A673 (cell line): ENCODE measurements around the gene KRTCAP3. TPM values are rescaled to one million over a fixed set of nuclear protein-coding genes. Genes with fewer than 3 reads are reported as not detected.

Source experiments
- BruUV-seq: library from RNA; stranded (reverse); fragments of 400-500 nt; replicated peaks from 2 replicates; lab custom pipeline; 2021; lab: Mats Ljungman, UMichigan
- CTCF ChIA-PET: fragments of 300-600 bp; sonication (Branson Sonifier 250); formaldehyde crosslinking; loops from one replicate; lab custom pipeline; 2022; ENCODE audit warnings: antibody characterized with exemption; lab: Charles Lee
- POLR2A ChIA-PET: fragments of 300-600 bp; sonication (Branson Sonifier 250); formaldehyde crosslinking; loops from one replicate; lab custom pipeline; 2022; ENCODE audit warnings: antibody characterized with exemption; ENCODE audit not compliant: low non-redundant PET; lab: Charles Lee
- DNase-seq: peaks from one replicate; pipeline ENCODE4 v3.0.0-alpha.2; 2015; ENCODE audit warnings: low spot score
- H3K27ac ChIP-seq: fragments of 200-600 bp; sonication (generic); 2 replicates; pipeline ENCODE4 v1.5.1; 2016; ENCODE audit warnings: mixed run types, low read depth, mild to moderate bottlenecking, mixed read lengths, antibody characterized with exemption, low read length; ENCODE audit not compliant: poor library complexity, severe bottlenecking
- H3K27me3 ChIP-seq: fragments of 200-600 bp; sonication (generic); replicated peaks from 2 replicates; pipeline ENCODE4 v1.6.1; 2017; ENCODE audit warnings: mixed run types, low read depth, mild to moderate bottlenecking, mixed read lengths, antibody characterized with exemption, low read length; ENCODE audit not compliant: insufficient read depth, poor library complexity
- H3K36me3 ChIP-seq: fragments of 200-600 bp; sonication (generic); 2 replicates; pipeline ENCODE4 v1.6.1; 2016; ENCODE audit warnings: mixed run types, mild to moderate bottlenecking, mixed read lengths, antibody characterized with exemption, low read length; ENCODE audit not compliant: insufficient read depth, poor library complexity, severe bottlenecking
- H3K4me1 ChIP-seq: fragments of 200-600 bp; sonication (generic); 2 replicates; pipeline ENCODE4 v1.6.1; 2017; ENCODE audit warnings: mixed run types, mild to moderate bottlenecking, mixed read lengths, antibody characterized with exemption, low read length; ENCODE audit not compliant: insufficient read depth, poor library complexity, severe bottlenecking
- H3K4me3 ChIP-seq: fragments of 200-600 bp; sonication (generic); 2 replicates; pipeline ENCODE4 v1.5.1; 2016; ENCODE audit warnings: low read depth, mixed run types, mild to moderate bottlenecking, mixed read lengths, low read length; ENCODE audit not compliant: poor library complexity, severe bottlenecking
- H3K9me3 ChIP-seq: fragments of 200-600 bp; sonication (generic); 2 replicates; pipeline ENCODE4 v1.6.1; 2016; ENCODE audit warnings: mixed run types, low read depth, mild to moderate bottlenecking, mixed read lengths, antibody characterized with exemption, low read length; ENCODE audit not compliant: poor library complexity, severe bottlenecking
- EZH2 ChIP-seq: fragments of 200-600 bp; sonication (generic); IDR thresholded peaks from 2 replicates; pipeline ENCODE4 v1.6.1; 2017; ENCODE audit warnings: borderline replicate concordance, low read depth, mild to moderate bottlenecking, mixed read lengths, antibody characterized with exemption, low read length; ENCODE audit not compliant: poor library complexity, severe bottlenecking
- intact Hi-C: fragments of 100-400 bp; cut with micrococcal nuclease; formaldehyde crosslinking; loops from one replicate; pipeline ENCODE4 v1.10.0; 2022; ENCODE audit not compliant: unreplicated experiment
- total RNA-seq: library from RNA; stranded (reverse); gene quantifications from 2 replicates; pipeline ENCODE4 v1.2.3, GENCODE V29; 2021
- TF ChIP-seq, protein P1 (sequence below): fragments of 300-800, 200-600 bp; sonication (generic); conservative IDR thresholded peaks from 2 replicates; pipeline ENCODE4 v1.5.1; 2017; ENCODE audit warnings: low read depth, mild to moderate bottlenecking, antibody characterized with exemption, low read length, moderate library complexity, mixed read lengths

The KRTCAP3 gene
- total RNA-seq, 1 experiment from 2014 or later, result 3.4 TPM

GRCh38 chr2:27464443-27464842 is 22.3 kb downstream of the KRTCAP3 start:
- intact Hi-C loops, result no loop called here
- Histone ChIP-seq H3K4me3 (no peak overlapping the region), H3K27me3 (no peaks in the 10 kb centered on the region), H3K27ac (no peak overlapping the region), H3K9me3 (no peaks in the 10 kb centered on the region), H3K4me1 (no peaks in the 10 kb centered on the region), H3K36me3 (no peaks in the 10 kb centered on the region)
- no TSS peak for BruUV-seq
- POLR2A ChIA-PET, result no interaction called here
- DNase-seq, result no peak
- CTCF ChIA-PET, result no interaction called here
- TF ChIP-seq, protein P1, sequence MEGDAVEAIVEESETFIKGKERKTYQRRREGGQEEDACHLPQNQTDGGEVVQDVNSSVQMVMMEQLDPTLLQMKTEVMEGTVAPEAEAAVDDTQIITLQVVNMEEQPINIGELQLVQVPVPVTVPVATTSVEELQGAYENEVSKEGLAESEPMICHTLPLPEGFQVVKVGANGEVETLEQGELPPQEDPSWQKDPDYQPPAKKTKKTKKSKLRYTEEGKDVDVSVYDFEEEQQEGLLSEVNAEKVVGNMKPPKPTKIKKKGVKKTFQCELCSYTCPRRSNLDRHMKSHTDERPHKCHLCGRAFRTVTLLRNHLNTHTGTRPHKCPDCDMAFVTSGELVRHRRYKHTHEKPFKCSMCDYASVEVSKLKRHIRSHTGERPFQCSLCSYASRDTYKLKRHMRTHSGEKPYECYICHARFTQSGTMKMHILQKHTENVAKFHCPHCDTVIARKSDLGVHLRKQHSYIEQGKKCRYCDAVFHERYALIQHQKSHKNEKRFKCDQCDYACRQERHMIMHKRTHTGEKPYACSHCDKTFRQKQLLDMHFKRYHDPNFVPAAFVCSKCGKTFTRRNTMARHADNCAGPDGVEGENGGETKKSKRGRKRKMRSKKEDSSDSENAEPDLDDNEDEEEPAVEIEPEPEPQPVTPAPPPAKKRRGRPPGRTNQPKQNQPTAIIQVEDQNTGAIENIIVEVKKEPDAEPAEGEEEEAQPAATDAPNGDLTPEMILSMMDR, result no peak
- no peak for TF ChIP-seq EZH2

DNA sequence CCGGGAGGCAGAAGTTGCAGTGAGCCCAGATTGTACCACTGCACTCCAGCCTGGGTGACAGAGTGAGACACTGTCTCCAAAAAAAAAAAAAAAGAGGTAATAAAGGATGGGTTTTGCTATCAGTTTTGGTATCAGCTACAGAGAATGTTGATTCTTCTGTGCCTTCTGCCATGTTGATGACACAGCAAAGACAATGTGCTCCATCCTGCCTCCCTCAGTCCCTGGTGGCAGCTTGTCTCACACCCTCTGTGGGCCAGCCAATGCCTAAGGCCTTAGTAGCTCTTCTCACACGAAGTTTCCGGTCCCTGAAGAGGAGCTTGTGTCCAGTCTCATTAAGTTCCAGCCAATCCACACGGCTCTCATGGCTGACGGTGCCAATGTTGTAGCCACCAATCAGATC is 29.8 kb downstream of the KRTCAP3 start:
- TF ChIP-seq EZH2, result no peak
- TF ChIP-seq, protein P1, result no peak
- ChIA-PET POLR2A (no interaction called here), CTCF (no interaction called here)
- Histone ChIP-seq H3K27me3 (no peaks in the 10 kb centered on the region), H3K4me3 (no peak overlapping the region), H3K27ac (no peak overlapping the region), H3K9me3 (no peaks in the 10 kb centered on the region), H3K36me3 (peaks cover 6% of the 10 kb centered on the region), H3K4me1 (no peaks in the 10 kb centered on the region)
- BruUV-seq, result no TSS peak
- no peak for DNase-seq
- intact Hi-C loops, result no loop called here

GRCh38 chr2:27485496-27485895 is 43.3 kb downstream of the KRTCAP3 start:
- H3K27me3 ChIP-seq, result no peaks in the 10 kb centered on the region
- no TSS peak for BruUV-seq
- H3K27ac ChIP-seq, result no peak overlapping the region
- no peak overlapping the region for H3K4me3 ChIP-seq
- peaks cover 11% of the 10 kb centered on the region for H3K36me3 ChIP-seq
- ChIA-PET CTCF (no interaction called here), POLR2A (no interaction called here)
- no peak for DNase-seq
- intact Hi-C loops, result no loop called here
- no peaks in the 10 kb centered on the region for H3K9me3 ChIP-seq
- TF ChIP-seq EZH2, result no peak
- TF ChIP-seq, protein P1, result no peak
- H3K4me1 ChIP-seq, result no peaks in the 10 kb centered on the region
